ENCODE results near the gene BEST1. TPM values are rescaled to one million over a fixed set of nuclear protein-coding genes. Genes with fewer than 3 reads are reported as not detected.
A peak's percentile ranks its signal among the peaks of the same experiment; 100 is the strongest.

BEST1 gene
- total RNA-seq, 1 donor from 2014 or later = not detected

GRCh38 chr11:61966734-61967115, 16.6 kb downstream of the BEST1 start:
- TF ChIP-seq EZH2phosphoT487 (IDR thresholded peaks at IDR 0.05) = no peak
- Mint-ChIP-seq H3K9me3 (no peaks in the 10 kb centered on the region), H3K36me3 (peaks cover 28% of the 10 kb centered on the region), H3K4me3 (peak overlapping the region; percentile 98), H3K27me3 (ENCODE audit: insufficient read depth, low read depth) (peaks cover 14% of the 10 kb centered on the region), H3K4me1 (peaks cover 39% of the 10 kb centered on the region), H3K27ac (no peak overlapping the region)
- peaks cover 59% of the 10 kb centered on the region for H3F3A ChIP-seq (ENCODE audit: low read depth)
- no peaks in the 10 kb centered on the region for H3K27me3 ChIP-seq
- H3K79me2 ChIP-seq (ENCODE audit: low read depth) = peaks cover 50% of the 10 kb centered on the region
- DNase-seq (ENCODE audit: low spot score) = peak; percentile 72
- H3K4me2 ChIP-seq = peak overlapping the region; percentile 89
- no peaks in the 10 kb centered on the region for H3K9me3 ChIP-seq (ENCODE audit: low read depth)
- no peak overlapping the region for H3K27ac ChIP-seq
- peak overlapping the region; percentile 95 for H3K4me3 ChIP-seq
- H3K4me1 ChIP-seq = peaks cover 25% of the 10 kb centered on the region
- H3K9ac ChIP-seq = peak overlapping the region; percentile 76
- no peak overlapping the region for H2AFZ ChIP-seq (replicated peaks)
- peaks cover 37% of the 10 kb centered on the region for H4K20me1 ChIP-seq (ENCODE audit: low read depth)
- peaks cover 14% of the 10 kb centered on the region for H3K36me3 ChIP-seq

GRCh38 chr11:61967116-61967923, 17.2 kb downstream of the BEST1 start, which contains the start of gene FTH1:
Gene FTH1 (minus strand): TSS chr11:61967634. CDS start chr11:61967425, 209 bp downstream.
- H3K36me3 ChIP-seq = peaks cover 14% of the 10 kb centered on the region
- H3K79me2 ChIP-seq (ENCODE audit: low read depth) = peaks cover 50% of the 10 kb centered on the region
- Mint-ChIP-seq H3K4me3 (peak within 1 kb of the TSS; percentile 98), H3K36me3 (peaks cover 28% of the 10 kb centered on the region), H3K27me3 (ENCODE audit: insufficient read depth, low read depth) (peaks cover 11% of the 10 kb centered on the region), H3K4me1 (peaks cover 43% of the 10 kb centered on the region), H3K9me3 (no peaks in the 10 kb centered on the region), H3K27ac (peak within 1 kb of the TSS; percentile 82)
- DNase-seq (ENCODE audit: low spot score) = peak; percentile 97
- no peak for TF ChIP-seq EZH2 (IDR thresholded peaks at IDR 0.05)
- no peak for TF ChIP-seq EZH2phosphoT487 (IDR thresholded peaks at IDR 0.05)
- TF ChIP-seq CTCF (IDR thresholded peaks at IDR 0.05) = no peak
- peaks cover 28% of the 10 kb centered on the region for H3K4me1 ChIP-seq
- no peaks in the 10 kb centered on the region for H3K9me3 ChIP-seq (ENCODE audit: low read depth)
- H3K27me3 ChIP-seq = no peaks in the 10 kb centered on the region
- peak within 1 kb of the TSS; percentile 1 for H2AFZ ChIP-seq (replicated peaks)
- peaks cover 62% of the 10 kb centered on the region for H3F3A ChIP-seq (ENCODE audit: low read depth)
- H3K9ac ChIP-seq = peak within 1 kb of the TSS; percentile 76
- H3K4me2 ChIP-seq = peak within 1 kb of the TSS; percentile 89
- H3K27ac ChIP-seq = peak within 1 kb of the TSS; percentile 81
- H4K20me1 ChIP-seq (ENCODE audit: low read depth) = peaks cover 37% of the 10 kb centered on the region
- H3K4me3 ChIP-seq = peak within 1 kb of the TSS; percentile 95

- H3K27ac ChIP-seq = peak overlapping the region; percentile 81
- peaks cover 14% of the 10 kb centered on the region for H3K36me3 ChIP-seq
- H3K27me3 ChIP-seq = no peaks in the 10 kb centered on the region
- Mint-ChIP-seq H3K4me1 (peaks cover 49% of the 10 kb centered on the region), H3K36me3 (peaks cover 22% of the 10 kb centered on the region), H3K27ac (peak overlapping the region; percentile 82), H3K4me3 (peak overlapping the region; percentile 98), H3K27me3 (ENCODE audit: insufficient read depth, low read depth) (peaks cover 8% of the 10 kb centered on the region), H3K9me3 (no peaks in the 10 kb centered on the region)
- H3K9ac ChIP-seq = peak overlapping the region; percentile 71
- H3F3A ChIP-seq (ENCODE audit: low read depth) = peaks cover 65% of the 10 kb centered on the region
- H3K4me3 ChIP-seq = peak overlapping the region; percentile 95
- peak overlapping the region; percentile 89 for H3K4me2 ChIP-seq
- DNase-seq (ENCODE audit: low spot score) = peak; percentile 48
- H2AFZ ChIP-seq (replicated peaks) = peak overlapping the region; percentile 1
- no peaks in the 10 kb centered on the region for H3K9me3 ChIP-seq (ENCODE audit: low read depth)
- peaks cover 50% of the 10 kb centered on the region for H3K79me2 ChIP-seq (ENCODE audit: low read depth)
- TF ChIP-seq CTCF (IDR thresholded peaks at IDR 0.05) = no peak
- TF ChIP-seq EZH2phosphoT487 (IDR thresholded peaks at IDR 0.05) = no peak
- peak; percentile 4 for TF ChIP-seq EZH2 (IDR thresholded peaks at IDR 0.05)
- peaks cover 34% of the 10 kb centered on the region for H3K4me1 ChIP-seq
- peaks cover 37% of the 10 kb centered on the region for H4K20me1 ChIP-seq (ENCODE audit: low read depth)
These were observed 18.0 kb downstream of the BEST1 start for GRCh38 chr11:61967924-61968757.

All from neural progenitor cell (in vitro differentiated cells).